HTR-8/SVneo (cell line): ENCODE results near the gene MMRN2.

Experiments used
- DNase-seq: peaks from one replicate; pipeline ENCODE4 v3.0.0; 2011; ENCODE audit warnings: low spot score, mixed read lengths; ENCODE audit not compliant: insufficient read length
- FAIRE-seq: peaks from 2 replicates; lab custom pipeline; 2011; peaks lifted over from hg19 to GRCh38; lab: Jason Lieb, UNC

Gene MMRN2

DNA sequence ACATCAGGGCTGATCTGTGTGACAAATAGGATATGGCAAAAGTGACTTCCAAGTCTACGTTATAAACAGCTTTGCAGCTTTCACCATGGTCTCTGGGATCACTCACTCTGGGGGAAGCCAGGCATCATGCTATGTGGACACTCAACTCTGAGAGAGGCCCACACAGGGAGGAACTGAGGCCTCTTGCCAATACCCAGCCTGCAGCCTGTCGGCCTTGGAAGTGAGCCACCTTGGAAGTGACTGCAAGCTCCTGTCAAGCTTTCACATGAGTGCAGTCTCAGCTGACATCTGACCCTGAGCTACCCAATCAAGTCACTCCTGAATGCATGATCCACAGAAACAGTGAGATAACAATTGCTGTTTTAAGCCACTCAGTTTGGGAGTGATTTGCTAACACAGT, 56.5 kb downstream of the MMRN2 start:
- no peak for FAIRE-seq

DNA sequence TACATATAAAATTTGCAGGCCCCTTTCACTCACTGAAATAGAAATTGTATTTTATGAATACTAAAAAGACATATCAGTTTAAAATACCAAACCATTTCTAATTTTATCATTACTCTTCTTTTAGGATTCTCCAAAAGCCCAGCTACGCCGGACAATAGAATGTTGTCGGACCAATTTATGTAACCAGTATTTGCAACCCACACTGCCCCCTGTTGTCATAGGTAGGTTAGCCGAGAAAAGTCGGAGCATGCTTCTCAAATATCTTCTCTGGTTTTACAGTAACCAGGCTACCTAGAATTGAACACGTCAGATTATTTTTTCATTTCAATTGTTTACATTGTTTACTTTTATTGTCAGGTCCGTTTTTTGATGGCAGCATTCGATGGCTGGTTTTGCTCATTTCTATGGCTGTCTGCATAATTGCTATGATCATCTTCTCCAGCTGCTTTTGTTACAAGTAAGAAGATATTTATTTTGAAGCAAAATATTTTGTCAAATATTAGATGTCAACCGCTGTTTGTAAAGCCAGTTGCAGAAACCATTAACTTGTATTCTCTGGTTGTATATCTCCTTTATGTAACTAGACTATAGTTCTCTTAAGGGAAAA, 57.6 kb downstream of the MMRN2 start:
- FAIRE-seq: peak; percentile 40
- DNase-seq: peak; percentile 35

More for the DNA sequence above, 56.5 kb downstream of the MMRN2 start:
- DNase-seq: no peak

DNA sequence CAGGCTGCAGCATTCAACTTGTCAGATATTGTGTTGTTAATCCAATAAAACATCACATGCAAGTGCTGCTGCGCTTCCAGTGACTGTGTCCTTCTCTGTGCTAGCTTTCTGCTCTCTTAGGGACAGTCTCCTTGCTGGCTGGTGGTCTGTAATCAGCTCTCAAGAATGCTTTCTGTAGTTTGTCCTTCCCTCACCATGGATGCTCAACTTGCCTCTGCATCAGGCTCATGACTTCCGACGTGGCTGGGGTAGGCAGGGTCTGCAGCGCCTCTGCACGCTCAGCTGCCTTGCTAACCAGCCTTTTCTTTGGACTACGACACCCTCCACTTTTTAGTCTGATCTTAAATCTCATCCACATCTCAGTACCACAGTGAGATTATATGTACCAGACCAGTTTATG, 58.3 kb downstream of the MMRN2 start:
- DNase-seq (no peak), FAIRE-seq (no peak)

DNA sequence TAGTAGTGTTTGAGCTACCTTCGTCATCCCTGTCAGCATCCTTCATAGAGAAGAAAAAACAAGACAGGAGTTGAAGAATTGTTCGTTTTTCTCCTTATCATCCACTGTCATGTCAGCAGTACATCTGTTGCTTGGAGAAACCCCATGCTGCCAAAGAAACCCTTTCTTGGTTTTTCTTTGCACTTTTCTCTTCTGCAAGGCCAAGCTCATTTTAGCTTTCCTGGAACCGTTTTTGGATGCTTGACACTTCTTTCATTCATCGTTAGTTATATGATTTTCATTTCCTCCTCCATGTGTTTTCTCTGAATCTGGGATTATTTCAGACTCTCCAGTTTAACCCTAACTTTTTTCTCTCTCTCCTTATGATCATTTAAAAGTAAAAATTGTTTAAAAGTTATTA, 58.9 kb downstream of the MMRN2 start:
- DNase-seq (no peak), FAIRE-seq (no peak)

DNA sequence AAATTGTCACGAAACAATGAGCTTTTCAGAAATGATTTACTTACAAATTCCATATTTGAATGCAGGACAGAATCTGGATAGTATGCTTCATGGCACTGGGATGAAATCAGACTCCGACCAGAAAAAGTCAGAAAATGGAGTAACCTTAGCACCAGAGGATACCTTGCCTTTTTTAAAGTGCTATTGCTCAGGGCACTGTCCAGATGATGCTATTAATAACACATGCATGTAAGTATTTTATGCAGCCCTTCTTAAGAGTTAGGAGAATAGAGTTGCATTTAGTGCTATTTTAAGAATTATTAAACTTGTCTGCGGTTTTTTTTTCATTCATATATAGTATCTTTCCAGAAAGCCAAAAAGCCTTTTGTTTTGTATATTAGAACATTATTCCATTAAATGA, 67.4 kb downstream of the MMRN2 start:
- no peak for FAIRE-seq
- DNase-seq: no peak

DNA sequence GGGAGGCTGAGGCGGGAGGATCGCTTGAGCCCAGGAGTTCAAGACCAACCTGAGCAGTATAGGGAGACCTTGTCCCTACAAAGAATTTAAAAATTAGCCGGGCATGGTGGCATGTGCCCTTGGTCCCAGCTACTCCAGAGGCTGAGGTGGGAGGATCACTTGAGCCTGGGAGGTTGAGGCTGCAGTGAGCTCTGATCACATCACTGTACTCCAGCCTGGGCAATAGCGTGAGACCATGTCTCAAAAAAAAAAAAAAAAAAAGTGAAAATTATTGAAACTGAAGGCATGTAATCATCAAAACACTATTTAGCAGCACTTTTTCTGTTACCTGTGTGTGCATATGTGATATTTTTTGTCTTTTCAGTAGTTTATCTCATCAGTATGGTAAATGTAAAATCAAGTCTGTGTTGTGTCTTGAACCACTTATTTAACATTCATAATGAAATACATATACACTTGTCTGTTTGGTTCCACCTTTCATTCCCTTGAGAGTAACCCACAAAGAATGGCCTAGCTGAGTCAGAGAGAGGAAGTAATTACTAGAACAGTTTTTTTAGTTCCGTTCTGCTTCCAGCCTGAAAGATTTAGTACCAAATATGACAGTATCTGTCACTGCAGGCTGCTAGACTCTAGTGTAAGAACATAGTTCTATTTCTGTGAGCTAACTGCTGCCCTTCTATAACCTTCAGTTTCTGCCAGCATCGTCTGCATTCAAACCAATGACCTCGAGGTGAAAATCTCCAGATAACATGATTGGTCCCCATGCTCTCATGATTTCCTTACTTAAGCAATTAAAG, 68.6 kb downstream of the MMRN2 start:
- DNase-seq (peak; percentile 39), FAIRE-seq (no peak)
